GM18499 (cell line): ENCODE measurements around the gene TMEM144.
"Not testable (repeated sequence)": the region's sequence is repeated elsewhere in the genome, so short reads cannot be mapped to it uniquely, and the experiment has no call there.

Experiments
- ATAC-seq: cut with Tn5 transposase; IDR thresholded peaks from one replicate; pipeline ENCODE4 v1.9.1; 2021; ENCODE audit warnings: moderate number of reproducible peaks; ENCODE audit not compliant: insufficient read depth, unreplicated experiment

TMEM144 gene

GRCh38 chr4:158228399-158228798 lies 18.1 kb downstream of the TMEM144 start:
- ATAC-seq: not testable (repeated sequence)

- ATAC-seq: no peak
Measured at GRCh38 chr4:158229768-158230167, 19.5 kb downstream of the TMEM144 start.

- ATAC-seq: no peak
Measured at GRCh38 chr4:158234671-158235070, 24.4 kb downstream of the TMEM144 start.

GRCh38 chr4:158236304-158237030 lies 26.2 kb downstream of the TMEM144 start:
- no peak for ATAC-seq

GRCh38 chr4:158238575-158238974 lies 28.3 kb downstream of the TMEM144 start:
- ATAC-seq: no peak

- no peak for ATAC-seq
Measured at GRCh38 chr4:158239196-158239595, 28.9 kb downstream of the TMEM144 start.

- no peak for ATAC-seq
Measured at GRCh38 chr4:158243071-158243470, 32.8 kb downstream of the TMEM144 start.

GRCh38 chr4:158250321-158250720 lies 40.0 kb downstream of the TMEM144 start:
- ATAC-seq: no peak

- peak; percentile 84 for ATAC-seq
Measured at GRCh38 chr4:158253350-158253980, 43.2 kb downstream of the TMEM144 start.

- no peak for ATAC-seq
Measured at GRCh38 chr4:158254292-158254691, 44.0 kb downstream of the TMEM144 start.

GRCh38 chr4:158255727-158256324 lies 45.5 kb downstream of the TMEM144 start:
- ATAC-seq: peak; percentile 36

- ATAC-seq: no peak
Measured at GRCh38 chr4:158259955-158260575, 49.8 kb downstream of the TMEM144 start.

- ATAC-seq: no peak
Measured at GRCh38 chr4:158261480-158261879, 51.2 kb downstream of the TMEM144 start.

GRCh38 chr4:158268553-158268952 lies 58.3 kb downstream of the TMEM144 start:
- no peak for ATAC-seq

- no peak for ATAC-seq
Measured at GRCh38 chr4:158274636-158275035, 64.3 kb downstream of the TMEM144 start.

GRCh38 chr4:158277558-158277957 lies 67.3 kb downstream of the TMEM144 start:
- no peak for ATAC-seq

- not testable (repeated sequence) for ATAC-seq
Measured at GRCh38 chr4:158279052-158279451, 68.8 kb downstream of the TMEM144 start.

GRCh38 chr4:158280856-158281255 lies 70.6 kb downstream of the TMEM144 start:
- no peak for ATAC-seq

GRCh38 chr4:158282252-158282651 lies 72.0 kb downstream of the TMEM144 start:
- no peak for ATAC-seq

- no peak for ATAC-seq
Measured at GRCh38 chr4:158285429-158286216, 75.3 kb downstream of the TMEM144 start.
